Progenitor cell of endocrine pancreas (in vitro differentiated cells): ENCODE measurements around the gene GABBR2. TPM values are rescaled to one million over a fixed set of nuclear protein-coding genes. Genes with fewer than 3 reads are reported as not detected.

Source experiments
- DNase-seq: peaks from one replicate; pipeline ENCODE4 v3.0.0; 2021; ENCODE audit warnings: low spot score; ENCODE audit not compliant: unreplicated experiment
- H3K27ac Mint-ChIP-seq: 2 replicates; pipeline ENCODE4 v1.8.0; 2021; ENCODE audit warnings: mild to moderate bottlenecking, moderate library complexity, mixed read lengths
- H3K27me3 Mint-ChIP-seq: 2 replicates; pipeline ENCODE4 v1.8.0; 2021; ENCODE audit warnings: mixed read lengths
- H3K36me3 Mint-ChIP-seq: 2 replicates; pipeline ENCODE4 v1.8.0; 2022; ENCODE audit warnings: mixed read lengths; ENCODE audit not compliant: insufficient read depth
- H3K4me1 Mint-ChIP-seq: 2 replicates; pipeline ENCODE4 v1.8.0; 2021; ENCODE audit warnings: low read depth, mixed read lengths
- H3K4me3 Mint-ChIP-seq: 2 replicates; pipeline ENCODE4 v1.8.0; 2021; ENCODE audit warnings: low read depth, mild to moderate bottlenecking, moderate library complexity, mixed read lengths
- H3K9me3 Mint-ChIP-seq: 2 replicates; pipeline ENCODE4 v1.8.0; 2021; ENCODE audit warnings: low read depth, mixed read lengths
- total RNA-seq: library from RNA; stranded (reverse); gene quantifications from 2 replicates; pipeline ENCODE4 v1.2.1, GENCODE V29; 2021
- TF ChIP-seq, protein P1 (sequence below): fragments of 200-600 bp; sonication (generic); IDR thresholded peaks from one replicate; pipeline ENCODE4 v1.5.0; 2021; ENCODE audit warnings: antibody characterized with exemption, mild to moderate bottlenecking; ENCODE audit not compliant: unreplicated experiment

Gene GABBR2
- total RNA-seq, 1 donor from 2014 or later, result 0.84 TPM

DNA sequence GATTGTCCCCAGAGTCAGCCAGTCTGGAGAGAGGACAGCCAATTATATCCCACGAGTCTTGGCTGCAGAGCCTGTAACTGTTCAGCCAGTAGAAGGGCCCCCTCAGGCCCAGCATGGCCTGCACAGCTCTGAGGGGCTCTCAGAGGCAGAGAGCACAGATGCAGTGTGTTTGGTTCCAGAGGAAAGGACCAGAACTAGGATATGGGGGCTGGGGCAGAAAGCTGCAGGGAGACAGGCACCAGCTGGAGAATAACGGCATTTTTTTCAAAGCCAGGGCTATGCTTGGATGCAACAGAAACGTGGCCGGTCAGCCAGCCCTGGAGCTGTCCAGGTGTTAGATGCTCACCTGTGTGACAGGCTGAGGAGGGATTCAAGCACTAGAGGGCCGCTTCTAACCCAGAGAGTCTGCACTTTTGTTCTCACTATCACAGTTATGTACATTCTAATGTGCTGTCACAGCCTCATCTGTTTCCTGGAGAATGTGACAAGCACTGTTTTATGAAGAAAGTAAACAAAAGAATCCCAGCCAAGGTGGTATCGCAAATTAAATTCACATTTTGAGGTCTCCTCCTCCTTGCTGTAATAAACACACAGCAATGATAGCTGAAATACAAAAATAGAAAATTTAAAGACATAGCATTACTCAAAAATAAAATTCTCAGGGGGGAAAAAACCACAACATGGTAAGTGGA lies 96.5 kb downstream of the GABBR2 start:
- no peaks in the 10 kb centered on the region for H3K9me3 Mint-ChIP-seq
- H3K36me3 Mint-ChIP-seq, result no peaks in the 10 kb centered on the region
- no peak overlapping the region for H3K27ac Mint-ChIP-seq
- TF ChIP-seq, protein P1, sequence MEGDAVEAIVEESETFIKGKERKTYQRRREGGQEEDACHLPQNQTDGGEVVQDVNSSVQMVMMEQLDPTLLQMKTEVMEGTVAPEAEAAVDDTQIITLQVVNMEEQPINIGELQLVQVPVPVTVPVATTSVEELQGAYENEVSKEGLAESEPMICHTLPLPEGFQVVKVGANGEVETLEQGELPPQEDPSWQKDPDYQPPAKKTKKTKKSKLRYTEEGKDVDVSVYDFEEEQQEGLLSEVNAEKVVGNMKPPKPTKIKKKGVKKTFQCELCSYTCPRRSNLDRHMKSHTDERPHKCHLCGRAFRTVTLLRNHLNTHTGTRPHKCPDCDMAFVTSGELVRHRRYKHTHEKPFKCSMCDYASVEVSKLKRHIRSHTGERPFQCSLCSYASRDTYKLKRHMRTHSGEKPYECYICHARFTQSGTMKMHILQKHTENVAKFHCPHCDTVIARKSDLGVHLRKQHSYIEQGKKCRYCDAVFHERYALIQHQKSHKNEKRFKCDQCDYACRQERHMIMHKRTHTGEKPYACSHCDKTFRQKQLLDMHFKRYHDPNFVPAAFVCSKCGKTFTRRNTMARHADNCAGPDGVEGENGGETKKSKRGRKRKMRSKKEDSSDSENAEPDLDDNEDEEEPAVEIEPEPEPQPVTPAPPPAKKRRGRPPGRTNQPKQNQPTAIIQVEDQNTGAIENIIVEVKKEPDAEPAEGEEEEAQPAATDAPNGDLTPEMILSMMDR, result no peak
- no peak for DNase-seq
- no peak overlapping the region for H3K4me3 Mint-ChIP-seq
- H3K27me3 Mint-ChIP-seq, result peaks cover 12% of the 10 kb centered on the region
- H3K4me1 Mint-ChIP-seq, result no peaks in the 10 kb centered on the region

- no peaks in the 10 kb centered on the region for H3K9me3 Mint-ChIP-seq
- H3K4me1 Mint-ChIP-seq, result no peaks in the 10 kb centered on the region
- no peak overlapping the region for H3K4me3 Mint-ChIP-seq
- TF ChIP-seq, protein P1, result no peak
- peaks cover 8% of the 10 kb centered on the region for H3K27me3 Mint-ChIP-seq
- H3K27ac Mint-ChIP-seq, result no peak overlapping the region
- no peaks in the 10 kb centered on the region for H3K36me3 Mint-ChIP-seq
- no peak for DNase-seq
Observed at GRCh38 chr9:98611319-98611718, 97.4 kb downstream of the GABBR2 start.

DNA sequence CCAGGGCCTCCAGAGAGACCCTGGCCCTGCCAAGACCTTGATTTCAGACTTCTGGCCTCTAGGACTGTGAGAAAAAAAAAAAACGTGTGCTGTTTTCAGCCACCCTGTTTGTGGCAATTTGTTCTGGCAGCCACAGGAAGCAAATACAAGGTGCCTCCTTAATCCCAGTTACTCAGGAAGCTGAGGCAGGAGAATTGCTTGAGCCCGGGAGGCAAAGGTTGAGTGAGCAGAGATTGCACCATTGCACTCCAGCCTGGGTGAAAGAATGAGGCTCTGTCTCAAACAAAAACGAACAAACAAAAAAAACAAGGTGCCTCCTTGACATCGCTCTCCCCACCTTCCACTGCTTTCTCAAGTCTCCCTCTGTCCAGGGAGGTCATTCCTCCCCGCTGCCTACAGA lies 98.0 kb downstream of the GABBR2 start:
- Mint-ChIP-seq H3K27ac (no peak overlapping the region), H3K27me3 (peaks cover 8% of the 10 kb centered on the region), H3K36me3 (no peaks in the 10 kb centered on the region), H3K9me3 (no peaks in the 10 kb centered on the region), H3K4me3 (no peak overlapping the region), H3K4me1 (no peaks in the 10 kb centered on the region)
- DNase-seq, result no peak
- TF ChIP-seq, protein P1, result no peak

DNA sequence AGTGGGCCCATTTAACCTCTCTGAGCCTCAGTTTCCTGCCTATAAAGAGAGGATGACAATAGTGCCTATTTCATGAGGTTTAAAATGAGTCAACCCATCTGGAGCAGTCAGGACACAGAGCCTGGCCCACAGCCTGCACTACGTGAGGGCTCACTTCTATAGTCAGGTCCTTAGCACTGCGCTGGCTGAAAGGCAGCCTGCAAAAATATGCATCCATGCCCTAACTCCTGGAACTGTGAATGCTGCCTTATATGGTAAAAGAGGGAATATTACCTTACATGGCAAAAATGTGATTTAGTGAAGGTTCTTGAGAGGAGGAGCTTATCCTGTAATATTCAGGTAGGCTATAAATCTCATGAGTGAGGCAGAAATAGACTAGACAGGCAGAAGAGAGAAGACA lies 98.5 kb downstream of the GABBR2 start:
- H3K4me1 Mint-ChIP-seq, result no peaks in the 10 kb centered on the region
- no peaks in the 10 kb centered on the region for H3K9me3 Mint-ChIP-seq
- TF ChIP-seq, protein P1, result no peak
- H3K27me3 Mint-ChIP-seq, result peaks cover 5% of the 10 kb centered on the region
- no peak overlapping the region for H3K4me3 Mint-ChIP-seq
- H3K27ac Mint-ChIP-seq, result no peak overlapping the region
- no peaks in the 10 kb centered on the region for H3K36me3 Mint-ChIP-seq
- DNase-seq, result no peak

- no peaks in the 10 kb centered on the region for H3K9me3 Mint-ChIP-seq
- no peaks in the 10 kb centered on the region for H3K4me1 Mint-ChIP-seq
- no peak for DNase-seq
- TF ChIP-seq, protein P1, result no peak
- no peak overlapping the region for H3K4me3 Mint-ChIP-seq
- no peak overlapping the region for H3K27ac Mint-ChIP-seq
- H3K27me3 Mint-ChIP-seq, result peaks cover 5% of the 10 kb centered on the region
- no peaks in the 10 kb centered on the region for H3K36me3 Mint-ChIP-seq
Observed at GRCh38 chr9:98609646-98610045, 99.1 kb downstream of the GABBR2 start.
